ENCODE measurements around the gene SMG5.

- TF ChIP-seq CTCF (IDR thresholded peaks at IDR 0.05) (no peak), POLR2AphosphoS5 (IDR thresholded peaks at IDR 0.05; ENCODE audit: low read depth, low read length) (no peak)
These were observed 16.6 kb downstream of the SMG5 start for GRCh38 chr1:156266051-156266450.
